NCI-H146 treated with DMSO at 0.1 percent for 48 hours (cell line): ENCODE data around the gene MED6.
A peak's percentile ranks its signal among the peaks of the same experiment; 100 is the strongest.

Source experiments
- DNase-seq: peaks from one replicate; lab custom pipeline; 2025; ENCODE audit not compliant: unreplicated experiment; lab: John Stamatoyannopoulos, UW

The MED6 gene, protein sequence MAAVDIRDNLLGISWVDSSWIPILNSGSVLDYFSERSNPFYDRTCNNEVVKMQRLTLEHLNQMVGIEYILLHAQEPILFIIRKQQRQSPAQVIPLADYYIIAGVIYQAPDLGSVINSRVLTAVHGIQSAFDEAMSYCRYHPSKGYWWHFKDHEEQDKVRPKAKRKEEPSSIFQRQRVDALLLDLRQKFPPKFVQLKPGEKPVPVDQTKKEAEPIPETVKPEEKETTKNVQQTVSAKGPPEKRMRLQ

GRCh38 chr14:70600382-70601157, at the start of gene MED6:
Gene MED6, minus strand, starts transcription at chr14:70600655. Its CDS starts 18 bp downstream, at chr14:70600637.
- DNase-seq, result peak; percentile 65

DNA sequence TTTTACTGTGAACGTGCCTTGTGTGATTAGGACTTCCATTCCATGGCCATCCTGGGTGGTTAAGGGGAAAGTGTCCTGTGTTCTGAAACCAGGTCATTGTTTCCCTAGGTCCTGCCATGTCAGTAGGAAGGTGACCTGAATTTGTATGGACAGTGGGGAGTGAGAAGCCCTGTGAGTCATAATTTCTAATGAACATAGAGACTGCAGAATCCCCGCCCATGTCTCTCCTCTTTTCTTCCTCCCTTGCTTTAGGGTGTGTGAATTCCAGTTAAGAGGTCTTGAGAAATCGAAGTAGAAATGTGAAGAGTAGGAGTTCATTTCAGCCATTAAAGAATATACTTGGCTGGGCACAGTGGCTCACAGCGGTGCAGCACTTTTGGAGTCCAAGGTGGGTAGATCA, 49.3 kb upstream of the MED6 start:
- no peak for DNase-seq

DNA sequence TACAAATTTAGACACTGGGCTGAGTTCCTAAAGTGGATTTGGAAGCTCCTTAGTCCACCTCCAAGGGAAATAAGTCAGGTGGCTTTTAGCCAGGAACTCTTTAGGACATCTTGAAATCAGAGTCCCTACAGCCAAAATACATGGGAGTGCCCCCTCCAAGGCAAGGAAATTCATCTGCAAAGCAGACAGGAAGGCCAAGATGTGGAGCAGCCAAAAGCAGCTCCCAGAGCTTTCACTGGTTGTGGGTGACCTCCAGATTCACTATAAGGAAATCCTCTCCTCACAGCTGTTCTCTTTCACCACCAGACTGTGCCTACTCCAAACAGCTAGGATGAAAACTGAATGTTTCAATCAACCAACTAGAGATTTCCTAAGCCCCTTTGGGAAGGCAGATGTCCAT, 47.9 kb upstream of the MED6 start:
- no peak for DNase-seq

- no peak for DNase-seq
These were observed 46.2 kb upstream of the MED6 start for GRCh38 chr14:70646705-70647104.

GRCh38 chr14:70645892-70646291, 45.4 kb upstream of the MED6 start:
- DNase-seq, result no peak

DNA sequence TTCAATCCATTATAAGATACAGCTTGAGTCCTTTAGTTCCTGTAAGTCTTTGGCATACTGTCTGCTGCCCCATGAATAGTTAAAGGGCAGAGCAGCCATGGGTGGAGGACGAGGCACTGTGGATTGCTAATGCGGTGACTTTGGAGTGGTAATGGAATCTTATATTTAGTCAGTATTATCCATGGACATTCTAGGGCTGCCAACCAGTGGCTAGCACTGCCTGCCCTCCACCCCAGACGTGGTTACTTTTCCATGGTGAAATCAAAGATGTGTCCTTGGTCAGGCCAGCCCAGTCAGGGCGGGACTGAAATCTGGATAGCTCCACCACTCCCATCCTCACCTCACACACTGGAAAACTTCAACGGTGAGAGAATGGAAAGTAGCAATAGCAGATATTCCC, 43.5 kb upstream of the MED6 start:
- no peak for DNase-seq

DNA sequence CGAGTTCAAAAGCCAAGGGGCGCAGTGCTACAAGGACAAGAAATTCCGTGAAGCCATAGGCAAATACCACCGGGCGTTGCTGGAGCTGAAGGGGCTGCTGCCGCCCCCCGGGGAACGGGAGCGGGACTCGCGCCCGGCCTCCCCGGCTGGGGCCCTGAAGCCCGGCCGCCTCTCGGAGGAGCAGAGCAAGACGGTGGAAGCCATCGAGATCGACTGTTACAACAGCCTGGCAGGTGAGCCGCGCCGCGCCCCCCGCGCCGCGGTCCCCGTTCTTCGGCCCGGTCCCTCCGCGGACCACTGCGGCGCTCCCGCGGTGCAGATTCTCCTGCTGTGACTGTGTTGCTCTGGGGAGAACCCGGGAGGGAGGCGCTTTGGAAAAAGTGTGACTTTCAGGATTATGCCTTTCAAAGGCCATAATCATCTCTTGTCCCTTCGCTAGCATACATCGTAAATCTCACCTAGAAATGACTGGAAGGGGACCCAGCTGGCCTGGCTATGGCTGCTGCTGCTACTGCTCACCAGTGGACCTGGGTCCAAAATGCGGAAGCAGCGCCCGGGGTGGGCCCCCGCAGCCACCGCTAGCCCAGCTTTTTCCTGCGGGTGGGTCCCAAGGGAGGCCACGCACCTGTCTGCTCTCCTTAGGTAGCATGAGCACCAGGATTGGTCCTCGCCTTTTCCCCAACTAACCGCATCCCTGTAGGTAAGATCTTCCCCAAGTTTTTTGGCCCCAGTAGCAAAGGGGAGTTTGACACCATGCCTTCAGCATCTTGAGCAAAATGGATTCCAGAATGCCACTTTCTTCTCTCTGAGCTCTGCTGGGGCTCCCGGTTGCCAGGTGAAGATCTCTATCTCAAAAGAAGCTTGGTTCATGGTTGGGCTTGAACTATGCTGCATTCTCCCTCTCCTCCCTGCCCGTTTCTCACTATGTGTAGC, 42.1 kb upstream of the MED6 start:
- peak; percentile 2 for DNase-seq

DNA sequence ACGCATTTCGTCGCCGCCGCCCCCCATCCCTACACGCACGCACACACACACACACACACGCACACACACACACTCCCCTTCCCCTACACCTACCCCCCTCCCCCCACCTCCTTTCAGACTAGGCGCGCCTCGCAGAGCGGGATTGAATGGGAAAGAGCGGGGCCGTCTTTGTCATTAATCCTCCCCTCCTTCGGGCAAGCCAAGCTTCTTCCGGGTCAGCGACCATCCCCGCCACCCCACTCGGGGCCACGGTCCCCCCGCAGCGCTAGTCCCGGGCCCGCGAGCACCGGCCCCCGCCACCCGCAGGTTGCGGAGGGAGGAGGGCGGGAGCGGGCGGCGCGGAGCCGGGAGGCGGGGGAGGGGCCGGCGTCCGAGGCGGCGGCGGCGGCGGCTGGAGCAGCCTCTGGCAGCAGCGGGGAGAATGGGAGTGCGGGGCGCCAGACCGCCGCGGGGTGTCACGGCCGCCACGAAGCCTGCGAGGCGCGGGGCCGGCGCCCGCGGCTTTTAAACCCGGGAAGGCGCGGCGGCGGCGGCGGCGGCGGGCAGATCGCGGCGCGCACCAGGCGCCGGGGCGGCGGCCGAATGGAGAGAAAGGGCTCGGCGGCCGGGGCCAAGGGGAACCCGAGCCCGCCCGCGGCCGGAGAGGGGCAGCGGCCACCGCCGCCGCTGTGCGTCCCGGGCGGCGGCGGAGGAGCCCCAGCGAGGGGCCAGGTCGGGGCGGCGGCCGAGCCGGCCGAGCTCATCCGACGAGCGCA, 41.3 kb upstream of the MED6 start, which contains the start of gene TTC9:
TSS of gene TTC9 (plus strand) at position 369 of the 755 bp plus-strand sequence. CDS start at position 583, 214 bp downstream.
- no peak for DNase-seq

DNA sequence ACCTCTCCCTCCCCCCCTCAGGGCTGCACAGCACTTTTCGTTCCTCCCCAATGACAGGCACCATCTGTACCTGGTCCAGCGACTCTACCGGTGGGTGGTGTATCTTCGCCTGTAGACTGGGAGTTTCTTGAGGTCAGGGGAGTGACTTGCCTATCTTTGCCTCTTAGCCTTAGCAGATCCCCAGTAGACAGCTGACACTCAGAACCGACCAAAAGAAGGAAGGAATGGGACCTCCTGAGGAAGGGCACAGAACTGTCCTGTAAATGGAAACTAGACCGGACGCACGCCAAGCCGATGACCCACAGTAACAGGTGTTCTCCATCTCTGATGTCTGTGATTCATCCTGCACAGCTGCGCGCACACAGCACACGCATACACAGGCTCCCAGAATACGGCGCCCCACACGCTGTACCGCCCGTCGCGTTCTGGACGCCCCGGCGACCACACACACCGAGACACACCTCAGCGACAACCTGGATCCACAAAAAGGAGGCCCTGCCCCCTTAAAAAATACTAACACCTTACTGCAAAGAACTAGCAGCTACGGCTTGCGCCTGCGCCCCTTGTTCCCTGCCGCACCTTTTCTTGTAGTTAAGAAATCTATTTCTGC, 40.6 kb upstream of the MED6 start:
- DNase-seq, result peak; percentile 30

DNA sequence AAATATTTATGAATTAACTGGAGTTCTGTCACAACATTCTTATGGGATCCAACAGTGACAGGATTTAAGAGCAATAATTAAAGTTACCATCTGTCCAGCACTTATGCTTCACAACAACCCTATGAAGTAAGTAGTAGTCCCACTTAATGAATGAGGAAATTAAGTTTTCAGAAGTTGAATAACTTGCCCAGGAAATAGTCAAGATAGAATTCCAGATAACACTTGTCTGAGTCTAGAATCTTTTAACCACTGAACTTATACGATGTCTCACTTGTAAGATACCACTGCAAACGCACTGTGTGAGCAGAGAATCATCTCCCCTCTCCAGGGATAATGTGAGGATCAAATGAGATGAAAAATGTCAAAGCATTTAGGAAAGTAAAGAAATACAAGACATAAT, 38.0 kb upstream of the MED6 start:
- no peak for DNase-seq

DNA sequence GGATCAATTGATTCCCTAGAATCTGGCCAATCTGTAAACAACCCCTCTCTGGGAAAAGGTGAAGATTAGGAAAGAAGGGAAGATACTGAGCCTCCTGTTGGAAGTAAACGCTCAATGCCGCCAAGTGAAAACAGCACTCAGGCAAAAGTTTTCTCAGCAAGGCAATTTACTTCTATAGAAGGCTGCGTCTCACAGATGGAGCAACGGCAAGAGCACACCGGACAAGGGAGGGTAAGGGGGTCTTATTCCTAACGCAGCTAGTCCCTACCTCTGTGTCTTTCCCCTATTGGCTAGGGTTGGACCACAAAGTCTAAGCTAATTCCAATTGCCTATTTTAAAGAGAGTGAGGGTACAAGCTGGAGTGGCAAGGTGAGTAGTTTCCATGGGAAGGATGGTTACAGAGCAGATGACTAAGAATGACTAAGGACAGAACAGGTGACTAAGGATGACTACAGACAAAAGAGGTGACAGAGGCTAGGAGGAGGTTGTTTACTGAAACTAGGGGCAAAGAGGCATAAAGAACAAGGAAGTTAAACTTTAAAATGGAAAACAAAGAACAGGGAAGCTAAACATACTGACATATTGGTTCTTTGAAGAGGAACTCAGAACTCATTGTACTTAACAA, 35.6 kb upstream of the MED6 start:
- DNase-seq, result no peak

DNA sequence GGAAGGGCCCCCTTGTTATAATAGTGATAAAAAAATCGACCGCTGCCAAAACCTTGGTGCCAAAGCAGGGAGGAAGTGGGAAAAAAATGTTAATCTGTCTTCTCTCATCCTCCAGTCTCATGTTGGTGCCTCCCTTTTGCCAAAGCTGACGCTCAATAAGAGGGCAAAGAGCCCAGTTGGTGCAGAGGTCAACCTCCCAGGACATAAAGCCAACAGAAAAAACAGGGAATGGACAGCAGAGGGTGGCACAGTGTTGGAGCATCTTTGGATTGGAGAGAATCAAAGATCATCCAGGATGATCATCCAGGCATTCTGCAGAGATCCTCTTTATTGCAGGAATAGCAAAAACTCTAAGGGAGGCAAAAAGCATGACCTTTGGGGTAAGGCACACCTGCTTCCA, 31.5 kb upstream of the MED6 start:
- DNase-seq, result no peak

DNA sequence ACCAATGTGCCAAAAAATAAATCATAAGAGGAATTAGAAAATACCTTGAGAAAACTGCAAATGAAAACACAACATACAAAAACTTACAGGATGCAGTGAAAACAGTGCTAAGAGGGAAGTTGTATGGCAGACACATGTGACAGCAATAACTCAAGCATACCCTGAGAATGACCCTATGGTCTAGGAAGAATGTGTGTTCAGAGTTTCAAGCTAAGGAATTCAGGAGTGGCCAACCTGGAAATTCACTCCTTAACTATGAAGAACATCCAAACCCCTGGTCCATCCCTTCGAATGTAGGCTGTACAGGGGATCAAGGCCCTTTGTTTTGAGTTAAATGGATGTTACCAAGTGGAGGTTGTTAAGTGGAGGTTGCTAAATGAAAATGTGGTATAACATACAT, 24.5 kb upstream of the MED6 start:
- no peak for DNase-seq

- DNase-seq, result peak; percentile 1
These were observed 21.8 kb upstream of the MED6 start for GRCh38 chr14:70622111-70622712.

DNA sequence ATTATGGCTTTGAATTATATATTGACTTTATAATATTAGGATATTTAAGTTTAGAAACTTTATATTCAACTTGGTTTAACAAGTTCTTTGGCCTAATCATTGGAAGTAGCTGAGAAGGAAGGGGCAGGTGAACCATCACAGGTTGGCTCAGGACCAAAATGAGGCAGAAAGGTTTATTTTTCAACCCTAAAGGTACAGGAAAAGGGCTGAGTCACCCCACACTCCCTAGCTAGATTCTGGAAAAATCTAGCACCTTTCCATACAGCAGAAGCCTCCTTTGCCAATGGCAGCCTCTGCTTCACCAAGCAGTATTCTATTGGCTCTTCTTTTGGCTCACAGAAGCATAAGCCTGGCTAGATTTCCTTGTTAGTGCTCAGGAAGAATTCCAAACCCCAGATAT, 19.3 kb upstream of the MED6 start:
- DNase-seq, result no peak

DNA sequence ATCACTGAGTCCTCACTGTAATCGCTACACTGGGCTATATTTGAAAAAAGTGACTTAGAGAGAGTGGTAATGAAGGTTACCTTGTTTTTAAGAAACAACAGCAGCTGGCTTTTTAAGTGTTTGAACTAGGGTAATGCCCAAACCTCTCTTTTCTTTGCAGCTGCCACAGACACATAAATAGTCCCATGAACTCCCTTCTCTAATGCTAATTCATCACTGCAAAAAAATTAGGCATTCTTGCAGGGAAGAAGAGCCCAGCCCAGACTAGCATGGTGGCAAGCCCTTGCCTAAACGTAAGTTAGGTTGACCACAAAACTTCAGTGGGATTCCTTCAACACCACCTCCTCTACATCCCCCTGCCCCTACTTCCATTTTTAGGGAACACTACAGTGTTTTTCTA, 17.9 kb upstream of the MED6 start:
- no peak for DNase-seq

DNA sequence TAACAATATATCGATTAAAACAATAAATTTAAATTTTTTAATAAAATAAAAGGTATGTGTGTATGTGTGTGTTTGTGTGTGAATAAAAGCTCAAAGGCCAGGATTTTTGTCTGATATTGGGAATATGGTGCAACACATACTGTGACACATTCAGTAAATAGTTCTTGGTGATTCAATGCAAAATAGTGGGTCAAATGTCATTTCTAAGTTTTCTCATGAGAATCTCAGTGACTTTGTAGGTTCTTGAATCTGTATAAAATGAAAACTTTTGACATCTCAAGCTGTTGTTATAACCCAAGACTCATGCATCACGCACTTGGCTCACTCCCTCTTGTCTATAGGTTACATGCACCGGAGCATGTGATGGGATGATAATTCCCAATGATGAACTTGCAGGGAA, 16.2 kb upstream of the MED6 start:
- no peak for DNase-seq

GRCh38 chr14:70611216-70611615, 10.8 kb upstream of the MED6 start:
- DNase-seq, result no peak

- DNase-seq, result no peak
These were observed 1.8 kb upstream of the MED6 start for GRCh38 chr14:70602254-70602653.

GRCh38 chr14:70601162-70601561, 707 bp upstream of the MED6 start:
- no peak for DNase-seq
